AG08395 (cell line): ENCODE measurements around the gene MPDU1.
"Not testable (repeated sequence)": the region's sequence is repeated elsewhere in the genome, so short reads cannot be mapped to it uniquely, and the experiment has no call there.

Source experiments
- DNase-seq: peaks from one replicate; pipeline ENCODE4 v3.0.0; 2012; ENCODE audit warnings: mixed read lengths, low spot score

MPDU1 gene

DNA sequence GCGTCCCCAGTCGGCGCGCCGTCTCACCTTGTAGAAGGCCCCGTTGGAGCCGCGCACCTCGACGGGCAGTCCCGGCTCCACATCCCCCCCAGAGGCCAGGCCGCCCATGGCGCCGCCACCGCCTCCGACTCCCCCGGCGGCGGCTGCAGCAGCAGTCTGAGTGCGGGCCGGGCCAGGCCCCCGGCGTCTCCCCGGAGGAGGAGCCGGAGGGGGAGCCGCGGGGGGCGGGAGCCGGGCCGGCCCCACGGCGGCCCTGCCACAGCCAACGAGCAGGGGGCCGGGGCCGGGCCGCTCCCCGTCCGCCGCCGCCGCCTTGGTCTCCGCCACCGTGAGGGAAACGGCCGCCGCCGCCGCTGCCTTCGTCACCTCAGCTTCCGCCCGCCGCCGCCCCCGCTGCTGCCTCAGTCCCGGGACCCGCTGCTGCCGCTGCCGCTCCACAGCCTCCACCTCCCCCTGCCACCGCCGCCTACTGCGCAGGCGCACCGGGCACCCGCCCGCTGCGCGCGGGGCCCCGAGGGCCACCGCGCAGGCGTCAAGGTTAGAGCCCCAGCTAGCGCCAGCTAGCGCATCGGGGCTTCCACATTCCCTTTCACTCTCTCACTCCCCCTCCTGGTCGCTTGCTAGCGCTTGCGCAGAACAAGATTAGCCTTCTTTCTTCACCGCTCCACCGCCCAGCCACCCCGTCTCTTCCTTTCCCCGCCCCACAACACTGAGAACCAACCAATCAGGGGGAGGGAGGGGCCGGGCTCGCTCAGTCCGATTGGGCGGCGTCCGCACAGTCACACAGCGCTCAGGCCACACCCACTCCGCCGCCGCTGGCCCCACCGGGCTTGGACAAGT is 31.0 kb downstream of the MPDU1 start, which contains the start of gene FXR2:
FXR2 (minus strand) TSS at position 473 of the 840 bp plus-strand sequence; CDS start at position 108, 365 bp downstream.
- DNase-seq, result peak; percentile 100

DNA sequence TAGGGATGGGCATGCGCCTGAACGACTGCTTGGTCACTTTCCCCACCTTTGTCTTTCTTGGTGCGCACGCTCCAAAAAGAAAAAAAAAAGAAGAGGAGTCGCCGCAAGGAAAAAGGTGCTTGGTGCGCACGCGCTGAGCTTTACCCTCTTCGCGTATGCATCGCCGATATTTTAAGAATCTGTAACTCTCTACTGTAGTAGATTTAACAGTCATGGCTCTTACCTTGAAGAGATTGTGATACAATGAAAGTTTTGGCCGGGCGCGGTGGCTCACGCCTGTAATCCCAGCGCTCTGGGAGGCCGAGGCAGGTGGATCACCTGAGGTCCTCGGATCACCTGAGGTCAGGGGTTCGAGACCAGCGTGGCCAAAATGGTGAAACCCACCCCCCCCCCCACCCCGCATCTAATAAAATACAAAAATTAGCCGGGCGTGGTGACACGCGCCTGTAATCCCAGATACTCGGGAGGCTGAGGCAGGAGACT is 31.7 kb downstream of the MPDU1 start:
- no peak for DNase-seq

DNA sequence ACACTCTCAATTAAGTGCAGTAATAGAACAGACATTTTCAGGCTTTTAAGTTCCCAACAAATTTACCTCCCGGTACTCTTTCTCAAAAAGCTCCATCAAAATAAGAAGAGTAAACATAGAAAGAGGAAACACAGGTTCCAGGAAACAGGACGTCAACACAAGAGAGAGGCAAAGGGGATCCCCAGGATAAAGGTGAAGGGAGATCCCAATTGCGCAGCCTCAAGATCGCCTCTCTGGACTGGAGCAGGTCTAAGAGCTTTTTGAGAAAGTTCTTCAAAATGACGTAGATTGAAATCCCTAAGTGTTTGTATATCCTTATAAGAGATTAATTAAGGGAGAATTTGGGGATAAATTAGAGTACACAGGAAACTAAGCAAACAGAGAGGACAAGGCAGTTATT is 35.0 kb downstream of the MPDU1 start:
- DNase-seq, result no peak

DNA sequence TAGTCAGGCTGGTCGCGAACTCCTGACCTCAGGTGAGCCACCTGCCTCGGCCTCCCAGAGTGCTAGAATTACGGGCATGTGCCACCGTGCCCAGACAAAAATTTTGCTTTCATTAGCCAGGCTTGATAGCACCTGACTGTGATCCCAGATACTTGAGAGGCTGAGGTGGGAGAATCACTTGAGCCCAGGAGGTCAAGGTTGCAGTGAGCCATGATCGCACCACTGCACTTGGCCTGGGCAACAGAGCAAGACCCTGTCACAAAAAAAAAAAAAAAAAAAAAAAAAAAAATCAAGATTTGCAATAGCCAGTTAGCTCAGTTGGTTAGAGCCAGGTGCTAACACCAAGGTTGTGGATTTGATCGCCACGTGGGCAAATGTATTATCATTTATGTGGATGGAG is 37.2 kb downstream of the MPDU1 start:
- no peak for DNase-seq

DNA sequence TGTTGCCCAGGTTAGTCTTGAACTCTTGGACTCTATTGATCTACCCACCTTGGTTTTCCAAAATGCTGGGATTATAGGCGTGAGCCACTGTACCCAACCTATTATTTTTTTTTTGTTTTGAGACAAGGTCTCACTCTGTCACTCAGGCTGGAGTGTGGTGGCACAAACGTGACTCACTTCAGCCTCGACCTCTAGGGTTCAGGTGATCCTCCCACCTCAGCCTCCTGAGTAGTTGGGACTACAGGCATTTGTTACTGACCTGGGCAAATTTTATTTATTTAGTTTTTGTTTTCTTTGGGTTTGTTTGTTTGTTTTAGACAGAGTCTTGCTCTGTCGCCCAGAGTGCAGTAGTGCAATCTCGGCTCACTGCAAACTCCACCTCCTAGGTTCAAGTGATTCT is 40.0 kb downstream of the MPDU1 start:
- DNase-seq, result no peak

DNA sequence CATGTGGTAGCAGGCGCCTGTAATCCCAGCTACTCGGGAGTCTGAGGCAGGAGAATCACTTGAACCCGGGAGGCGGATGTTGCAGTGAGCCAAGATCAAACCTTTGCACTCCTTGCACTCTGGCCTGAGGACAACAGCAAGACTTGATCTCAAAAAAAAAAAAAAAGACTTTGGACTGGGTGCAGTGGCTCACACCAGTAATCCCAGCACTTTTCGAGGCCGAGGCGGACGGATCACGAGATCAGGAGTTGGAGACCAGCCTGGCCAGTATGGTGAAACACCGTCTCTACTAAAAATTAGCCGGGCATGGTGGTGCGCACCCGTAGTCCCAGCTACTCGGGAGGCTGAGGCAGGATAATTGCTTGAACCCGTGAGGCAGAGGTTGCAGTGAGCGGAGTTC is 42.1 kb downstream of the MPDU1 start:
- not testable (repeated sequence) for DNase-seq

DNA sequence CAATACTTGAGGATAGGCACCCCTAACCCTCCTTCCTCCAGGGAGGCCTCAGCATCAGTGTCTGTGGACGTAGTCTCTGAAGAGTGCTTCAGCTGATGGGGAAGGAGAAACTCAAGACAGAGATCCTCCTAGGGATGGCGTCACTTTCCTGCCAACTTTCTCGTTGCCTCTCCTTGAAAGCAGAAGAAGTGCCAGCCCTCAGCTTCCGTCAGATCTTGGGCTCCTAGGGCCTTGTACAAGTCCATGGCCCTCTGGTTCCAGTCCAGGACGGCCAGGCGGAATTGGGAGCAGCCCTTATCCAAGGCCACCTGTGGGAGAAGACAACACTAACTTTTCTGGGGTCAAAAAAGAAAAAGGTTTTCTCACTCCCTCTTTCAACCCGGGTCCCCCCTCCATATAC is 42.7 kb downstream of the MPDU1 start:
- no peak for DNase-seq

DNA sequence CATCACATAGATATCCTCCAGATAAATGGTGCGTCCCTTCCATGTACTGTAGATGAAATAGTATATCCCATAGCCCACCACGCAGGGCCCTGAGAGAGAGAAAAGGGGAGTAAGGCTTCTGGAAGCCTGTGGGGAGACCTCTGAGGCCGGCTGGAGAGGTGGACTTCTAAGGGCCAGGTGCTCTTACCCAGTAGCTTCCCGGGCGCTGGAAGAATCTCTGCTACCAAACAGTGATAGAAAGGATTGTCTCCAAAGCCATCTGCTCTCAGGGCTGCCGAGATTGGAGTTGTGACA is 43.3 kb downstream of the MPDU1 start:
- no peak for DNase-seq

DNA sequence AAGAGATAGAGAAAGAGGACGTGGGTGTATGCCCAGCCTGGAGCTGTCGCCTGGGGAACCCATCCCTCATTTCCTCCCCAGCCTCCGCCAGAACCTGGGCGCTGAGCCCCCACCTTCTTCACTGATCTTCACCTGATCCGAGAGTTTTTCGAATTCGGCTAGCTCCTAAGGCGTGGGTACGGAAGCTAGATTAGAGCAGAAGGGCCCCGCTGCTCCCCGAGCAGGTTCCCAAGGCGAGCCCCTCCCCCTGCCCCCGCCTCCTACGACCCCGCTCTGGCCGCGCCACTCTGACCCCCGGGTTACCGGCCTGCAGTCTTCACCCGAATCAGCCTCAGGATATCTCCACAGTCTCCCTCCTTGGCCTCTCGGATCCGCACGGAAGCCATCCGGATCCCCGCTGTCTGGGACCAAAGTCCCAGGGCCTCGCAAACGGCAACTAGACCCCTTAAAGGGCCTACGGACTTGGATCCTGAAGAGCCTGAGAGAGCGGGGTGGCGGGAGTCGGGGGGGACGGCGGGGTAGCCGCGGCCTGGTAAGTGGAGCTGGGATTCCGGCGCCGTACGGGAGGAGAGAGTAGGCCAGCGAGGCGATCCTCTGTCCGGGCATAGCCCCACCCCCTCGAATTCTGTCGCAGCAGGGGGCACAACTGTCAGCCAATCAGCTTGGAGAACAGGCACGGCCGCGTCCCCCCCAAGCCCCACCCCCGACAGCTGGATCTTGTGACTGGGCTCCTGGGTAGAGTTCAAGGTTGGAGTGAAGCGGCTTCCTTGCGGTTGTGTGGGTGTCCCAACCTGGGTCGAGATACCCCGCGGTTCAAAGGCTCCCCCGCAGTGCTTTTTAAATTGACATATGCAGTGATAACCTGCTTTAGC is 43.8 kb downstream of the MPDU1 start, which contains the start of gene SAT2:
SAT2 (minus strand) TSS at position 572 of the 872 bp plus-strand sequence; CDS start at position 386, 186 bp downstream.
- peak; percentile 100 for DNase-seq

DNA sequence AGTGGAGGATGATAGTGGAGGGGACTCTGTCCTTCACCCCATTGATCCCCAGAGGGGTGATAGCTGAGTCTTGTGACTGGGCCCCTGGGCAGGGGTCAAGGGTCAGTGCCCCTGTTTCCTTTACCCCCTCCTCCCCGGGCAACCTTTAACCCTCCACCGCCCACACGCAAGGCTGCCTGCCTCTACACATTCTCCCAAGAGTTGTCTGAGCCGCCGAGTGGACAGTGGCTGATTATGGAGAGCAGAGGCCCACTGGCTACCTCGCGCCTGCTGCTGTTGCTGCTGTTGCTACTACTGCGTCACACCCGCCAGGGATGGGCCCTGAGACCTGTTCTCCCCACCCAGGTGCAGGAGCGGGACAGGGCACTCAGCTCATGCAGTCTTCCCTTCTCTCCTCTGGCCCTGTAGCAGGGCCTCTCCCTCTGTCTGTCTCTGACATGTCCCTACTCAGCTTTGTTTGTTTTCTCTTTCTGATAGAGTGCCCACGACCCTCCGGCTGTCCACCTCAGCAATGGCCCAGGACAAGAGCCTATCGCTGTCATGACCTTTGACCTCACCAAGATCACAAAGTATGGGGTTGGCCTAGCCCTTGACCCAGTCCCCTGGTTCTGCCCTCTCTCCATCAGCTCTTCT is 46.4 kb downstream of the MPDU1 start, which contains the start of gene SHBG:
SHBG (plus strand) TSS at position 197 of the 633 bp plus-strand sequence; CDS start at position 235, 38 bp downstream.
- DNase-seq, result no peak

DNA sequence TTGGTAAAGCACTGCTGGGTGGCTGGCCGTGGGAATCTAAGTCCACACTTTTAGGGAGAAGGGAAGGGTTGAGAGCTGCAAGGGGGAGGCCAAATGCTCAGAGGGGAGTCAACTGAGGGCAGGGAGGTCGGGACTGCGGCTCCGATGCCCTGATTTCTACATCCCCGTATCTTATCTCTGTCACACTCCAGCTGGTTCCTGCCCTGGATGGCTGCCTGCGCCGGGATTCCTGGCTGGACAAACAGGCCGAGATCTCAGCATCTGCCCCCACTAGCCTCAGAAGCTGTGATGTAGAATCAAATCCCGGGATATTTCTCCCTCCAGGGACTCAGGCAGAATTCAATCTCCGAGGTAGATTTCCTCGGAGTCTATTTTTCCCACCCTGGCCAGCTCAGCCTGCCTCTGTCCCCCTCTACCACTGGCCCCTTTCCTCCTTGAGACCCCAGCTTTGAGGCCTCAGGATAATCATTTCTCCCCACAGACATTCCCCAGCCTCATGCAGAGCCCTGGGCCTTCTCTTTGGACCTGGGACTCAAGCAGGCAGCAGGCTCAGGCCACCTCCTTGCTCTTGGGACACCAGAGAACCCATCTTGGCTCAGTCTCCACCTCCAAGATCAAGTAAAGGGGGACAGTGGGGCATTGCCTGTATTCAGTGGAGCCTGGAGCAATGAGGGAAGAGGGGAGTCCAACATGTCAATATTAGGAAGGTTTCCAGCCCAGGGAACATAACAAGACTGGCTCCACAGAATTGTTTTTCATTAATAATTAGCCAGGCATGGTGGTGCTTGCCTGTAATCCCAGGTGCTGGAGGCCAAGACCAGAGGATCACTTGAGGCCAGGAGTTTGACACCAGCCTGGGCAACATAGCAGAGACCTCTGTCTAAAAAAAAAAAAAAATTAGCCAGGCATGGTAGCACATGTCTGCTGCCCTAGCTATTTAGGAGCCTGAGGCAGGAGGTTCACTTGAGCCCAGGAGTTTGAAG is 48.0 kb downstream of the MPDU1 start:
- DNase-seq, result no peak

DNA sequence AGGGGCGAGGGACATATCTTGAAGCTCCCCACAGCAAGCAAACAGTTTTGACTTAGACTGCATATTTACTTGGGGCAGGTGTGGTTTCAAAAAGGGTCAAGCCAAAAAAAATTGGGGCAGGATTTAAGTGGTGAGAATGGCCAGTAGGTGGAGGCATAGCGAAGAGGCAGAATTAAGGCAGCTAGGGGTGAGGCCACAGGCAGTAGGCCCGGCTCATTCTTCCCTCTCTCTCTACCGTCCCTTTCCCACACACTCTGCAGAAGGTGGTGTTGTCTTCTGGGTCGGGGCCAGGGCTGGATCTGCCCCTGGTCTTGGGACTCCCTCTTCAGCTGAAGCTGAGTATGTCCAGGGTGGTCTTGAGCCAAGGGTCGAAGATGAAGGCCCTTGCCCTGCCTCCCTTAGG is 48.8 kb downstream of the MPDU1 start:
- DNase-seq, result peak; percentile 69

DNA sequence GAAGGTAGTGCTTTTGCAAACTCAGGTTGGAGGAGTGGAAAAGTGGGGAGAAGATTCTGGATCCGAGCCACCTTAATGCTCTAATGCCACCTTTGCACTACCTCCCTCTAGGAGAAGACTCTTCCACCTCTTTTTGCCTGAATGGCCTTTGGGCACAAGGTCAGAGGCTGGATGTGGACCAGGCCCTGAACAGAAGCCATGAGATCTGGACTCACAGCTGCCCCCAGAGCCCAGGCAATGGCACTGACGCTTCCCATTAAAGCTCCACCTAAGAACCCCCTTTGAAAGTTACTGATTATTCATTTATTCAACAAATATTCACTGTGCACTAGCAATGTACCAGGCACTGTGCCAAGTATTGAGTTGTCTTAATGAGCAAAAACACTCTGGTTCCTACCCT is 49.4 kb downstream of the MPDU1 start:
- no peak for DNase-seq

DNA sequence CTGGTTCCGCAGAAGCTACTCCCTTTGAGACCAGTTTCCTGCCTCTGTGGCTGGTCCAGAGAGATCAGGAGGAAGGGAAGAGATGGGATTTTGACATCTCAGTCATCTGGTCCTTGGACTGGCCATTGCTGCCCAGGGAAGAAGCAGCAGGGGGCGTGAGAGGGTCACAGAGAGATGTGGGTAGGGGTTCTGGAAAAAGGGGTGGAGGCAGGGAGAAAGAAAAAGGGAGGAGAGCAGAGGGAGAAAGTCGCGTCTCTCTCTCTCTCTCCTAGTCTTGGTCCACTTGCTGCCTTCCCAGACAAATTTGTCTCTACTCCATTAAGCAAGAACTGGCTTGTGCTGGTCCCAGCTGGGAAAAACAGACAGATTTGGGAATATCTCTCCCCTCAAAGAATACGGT is 50.7 kb downstream of the MPDU1 start:
- DNase-seq, result peak; percentile 55

DNA sequence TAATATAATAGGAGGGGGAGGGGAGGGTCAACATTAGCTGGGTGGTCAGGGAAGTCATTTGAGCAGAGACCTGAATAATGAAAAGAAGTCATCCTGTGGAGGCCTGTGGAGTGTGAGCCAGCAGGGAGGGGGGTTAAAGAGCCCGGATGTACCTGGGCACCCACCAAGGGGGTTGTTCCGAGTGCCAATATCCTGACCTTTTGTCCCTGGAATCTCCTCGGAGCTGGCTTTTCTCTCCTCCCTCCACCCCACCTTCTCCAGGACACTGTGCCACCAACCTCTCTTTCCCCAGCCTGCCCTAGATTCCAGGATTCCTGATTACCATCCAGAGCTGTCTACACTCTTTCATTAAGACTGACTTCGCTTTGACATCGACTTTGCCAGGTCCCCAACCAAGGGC is 52.5 kb downstream of the MPDU1 start:
- no peak for DNase-seq
